B cell (primary cell): ENCODE data around the gene FILIP1. TPM values are rescaled to one million over a fixed set of nuclear protein-coding genes. Genes with fewer than 3 reads are reported as not detected.

Experiments
- ATAC-seq: fragments of 200-7000 bp; cut with Tn5 transposase; one replicate; pipeline ENCODE4 v1.10.0; 2021; ENCODE audit warnings: low read depth, mild to moderate bottlenecking, moderate number of reproducible peaks, moderate library complexity
- CTCF ChIA-PET: fragments of 350-600 bp; sonication (Branson Sonifier 250); formaldehyde crosslinking; loops from one replicate; lab custom pipeline; 2021; ENCODE audit warnings: antibody characterized with exemption, inconsistent platforms; lab: Charles Lee
- POLR2A ChIA-PET: fragments of 350-600 bp; sonication (Branson Sonifier 250); formaldehyde crosslinking; loops from one replicate; lab custom pipeline; 2021; ENCODE audit warnings: antibody characterized with exemption; lab: Charles Lee
- DNase-seq: peaks from one replicate; pipeline ENCODE4 v3.0.0; 2013
- H2AFZ ChIP-seq: 2 replicates; pipeline ENCODE4 v1.6.1; 2012; ENCODE audit warnings: mild to moderate bottlenecking, low read depth, low read length; ENCODE audit not compliant: insufficient read depth, poor library complexity, severe bottlenecking
- H3K27ac ChIP-seq, 2 donors: 1 replicate in 1 of 2; 2 replicates in 1 of 2; pipeline ENCODE4 v1.5.1; 2012 to 2013; ENCODE audit warnings: low read length in 2 of 2, mild to moderate bottlenecking in 2 of 2, moderate library complexity in 1 of 2
- H3K27me3 ChIP-seq, 4 experiments: fragments of 200-600 bp in 1 of 4; sonication (generic) in 1 of 4; replicated peaks in 1 of 4; 1 replicate in 2 of 4; 2 replicates in 2 of 4; pipeline versions ENCODE4 v1.6.1 to v1.7.0; 2013 to 2016; ENCODE audit warnings: low read length in 3 of 4, mild to moderate bottlenecking in 2 of 4, mixed read lengths in 1 of 4, moderate library complexity in 1 of 4; ENCODE audit not compliant: insufficient read depth in 4 of 4, control insufficient read depth in 3 of 4; ENCODE audit errors: control extremely low read depth in 1 of 4
- H3K36me3 ChIP-seq, 2 experiments: replicated peaks in 1 of 2; 1 replicate in 1 of 2; 2 replicates in 1 of 2; pipeline versions ENCODE4 v1.6.1 to v1.7.1; 2013; ENCODE audit warnings: low read length in 1 of 2; ENCODE audit not compliant: insufficient read depth in 2 of 2, control insufficient read depth in 1 of 2; ENCODE audit errors: control extremely low read depth in 1 of 2, extremely low read depth in 1 of 2
- H3K4me1 ChIP-seq, 2 donors: fragments of 200-600 bp in 1 of 2; sonication (generic) in 1 of 2; 1 replicate in 1 of 2; 2 replicates in 1 of 2; pipeline versions ENCODE4 v1.5.1 to v1.6.1; 2013 to 2017; ENCODE audit warnings: low read length in 2 of 2; ENCODE audit not compliant: control insufficient read depth in 2 of 2, insufficient read depth in 2 of 2
- H3K4me2 ChIP-seq: replicated peaks from 2 replicates; pipeline ENCODE3; 2012; ENCODE audit warnings: mild to moderate bottlenecking, low read depth, low read length; ENCODE audit not compliant: poor library complexity, severe bottlenecking
- H3K4me3 ChIP-seq, 5 experiments: fragments of 200-600 bp in 1 of 5; sonication (generic) in 1 of 5; 1 replicate in 3 of 5; 2 replicates in 2 of 5; pipeline versions ENCODE4 v1.5.1 to v1.7.0; 2011 to 2016; ENCODE audit warnings: low read length in 4 of 5, mild to moderate bottlenecking in 4 of 5, low read depth in 2 of 5, control low read depth in 1 of 5, moderate library complexity in 1 of 5; ENCODE audit not compliant: insufficient read depth in 1 of 5; ENCODE audit errors: control extremely low read depth in 1 of 5, extremely low read depth in 1 of 5
- H3K79me2 ChIP-seq: fragments of 200-600 bp; sonication (generic); one replicate; pipeline ENCODE4 v1.6.0; 2016; ENCODE audit warnings: low read length; ENCODE audit not compliant: control insufficient read depth, insufficient read depth
- H3K9ac ChIP-seq: fragments of 200-600 bp; sonication (generic); 2 replicates; pipeline ENCODE4 v1.6.1; 2017; ENCODE audit warnings: mild to moderate bottlenecking, low read length, moderate library complexity
- H3K9me3 ChIP-seq, 3 donors: one replicate each; pipeline versions ENCODE4 v1.6.1 to v1.7.1; 2013; ENCODE audit warnings: low read length in 2 of 3; ENCODE audit not compliant: control insufficient read depth in 2 of 3, insufficient read depth in 1 of 3; ENCODE audit errors: control extremely low read depth in 1 of 3
- H4K20me1 ChIP-seq: 2 replicates; pipeline ENCODE4 v1.6.0; 2012; ENCODE audit warnings: mild to moderate bottlenecking, low read length; ENCODE audit not compliant: insufficient read depth, control insufficient read depth, poor library complexity, severe bottlenecking
- H3K27ac Mint-ChIP-seq: one replicate; pipeline ENCODE4 v1.8.0; 2021; ENCODE audit warnings: mixed read lengths
- H3K27me3 Mint-ChIP-seq: one replicate; pipeline ENCODE4 v1.8.0; 2021; ENCODE audit warnings: mixed read lengths
- H3K4me1 Mint-ChIP-seq: one replicate; pipeline ENCODE4 v1.8.0; 2021; ENCODE audit warnings: mixed read lengths
- H3K4me3 Mint-ChIP-seq: one replicate; pipeline ENCODE4 v1.8.0; 2021; ENCODE audit warnings: mixed read lengths
- H3K9me3 Mint-ChIP-seq: one replicate; pipeline ENCODE4 v1.8.0; 2022; ENCODE audit warnings: mixed read lengths; ENCODE audit not compliant: insufficient read depth
- CTCF ChIP-seq: fragments of 200-600 bp; IDR thresholded peaks from one replicate; pipeline ENCODE4 v1.8.0; 2022; ENCODE audit warnings: antibody characterized with exemption, mild to moderate bottlenecking
- EZH2 ChIP-seq: IDR thresholded peaks from 2 replicates; pipeline ENCODE4 v1.6.1; 2012; ENCODE audit warnings: borderline replicate concordance, low read depth, mild to moderate bottlenecking, moderate library complexity, low read length; ENCODE audit not compliant: insufficient read depth, poor library complexity, severe bottlenecking
- WGBS: methylation state at CpG from one replicate; pipeline ENCODE4 v1.1.5; 2013; ENCODE audit warnings: missing lambda C conversion rate; ENCODE audit not compliant: insufficient coverage; 5-methylcytosine and 5-hydroxymethylcytosine counted together
- intact Hi-C: fragments of 100-400 bp; cut with micrococcal nuclease; formaldehyde crosslinking; loops from one replicate; pipeline ENCODE4 v1.10.0; 2022
- polyA plus RNA-seq: library from polyadenylated mRNA; depleted of rRNA; stranded (reverse); fragments of >200 nt; gene quantifications from 2 replicates; pipeline ENCODE4 v1.2.3, GENCODE V29; 2012
- total RNA-seq, 2 donors: library from RNA; stranded (reverse); fragments of 120-200 nt in 1 of 2; gene quantifications; 1 replicate in 1 of 2; 2 replicates in 1 of 2; pipeline versions ENCODE4 v1.2.3 to v1.2.4, GENCODE V29; 2013 to 2022

FILIP1 gene
- total and polyA plus RNA-seq, 2 donors (not counting 1 experiment from before 2014, with no cell fraction given): not detected

GRCh38 chr6:75480425-75480824, 13.2 kb downstream of the FILIP1 start:
- no CpG with 5 or more reads among the region's 1 CpG for WGBS
- H3K9me3 ChIP-seq: no peaks in the 10 kb centered on the region
- CTCF ChIA-PET: no interaction called here
- H3K9ac ChIP-seq: no peak overlapping the region
- Mint-ChIP-seq H3K27ac (no peak overlapping the region), H3K9me3 (no peaks in the 10 kb centered on the region), H3K4me3 (no peak overlapping the region), H3K27me3 (peaks cover 19% of the 10 kb centered on the region), H3K4me1 (no peaks in the 10 kb centered on the region)
- ATAC-seq: no peak
- no peaks in the 10 kb centered on the region for H3K27me3 ChIP-seq
- POLR2A ChIA-PET: no interaction called here
- no peaks in the 10 kb centered on the region for H3K79me2 ChIP-seq
- no peaks in the 10 kb centered on the region for H4K20me1 ChIP-seq
- no peak overlapping the region for H3K4me2 ChIP-seq
- no peak overlapping the region for H3K27ac ChIP-seq
- no peaks in the 10 kb centered on the region for H3K4me1 ChIP-seq
- no peak for TF ChIP-seq CTCF
- TF ChIP-seq EZH2: no peak
- intact Hi-C loops: no loop called here
- no peak overlapping the region for H3K4me3 ChIP-seq
- no peak for DNase-seq
- no peaks in the 10 kb centered on the region for H3K36me3 ChIP-seq
- H2AFZ ChIP-seq: no peak overlapping the region

- Mint-ChIP-seq H3K9me3 (no peaks in the 10 kb centered on the region), H3K4me3 (no peak overlapping the region), H3K27ac (no peak overlapping the region), H3K27me3 (peaks cover 21% of the 10 kb centered on the region), H3K4me1 (no peaks in the 10 kb centered on the region)
- TF ChIP-seq EZH2 (no peak), CTCF (no peak)
- no peaks in the 10 kb centered on the region for H3K4me1 ChIP-seq
- no peak for DNase-seq
- H3K9ac ChIP-seq: no peak overlapping the region
- no peaks in the 10 kb centered on the region for H3K27me3 ChIP-seq
- POLR2A ChIA-PET: no interaction called here
- H3K4me2 ChIP-seq: no peak overlapping the region
- no peaks in the 10 kb centered on the region for H4K20me1 ChIP-seq
- H2AFZ ChIP-seq: no peak overlapping the region
- no peak for ATAC-seq
- intact Hi-C loops: no loop called here
- 90% methylated on average over 4 of the region's 6 CpGs for WGBS
- no peaks in the 10 kb centered on the region for H3K79me2 ChIP-seq
- no peak overlapping the region for H3K27ac ChIP-seq
- H3K4me3 ChIP-seq: no peak overlapping the region
- H3K36me3 ChIP-seq: no peaks in the 10 kb centered on the region
- no peaks in the 10 kb centered on the region for H3K9me3 ChIP-seq
- CTCF ChIA-PET: no interaction called here
Measured at GRCh38 chr6:75479712-75480111, 13.9 kb downstream of the FILIP1 start.
